CD14-positive monocyte (primary cell): Measurements from ENCODE around the gene ACSBG1. TPM values are rescaled to one million over a fixed set of nuclear protein-coding genes. Genes with fewer than 3 reads are reported as not detected.

Source experiments
- DNase-seq, 3 donors: peaks; one replicate each; pipeline ENCODE4 v3.0.0-alpha.2; 2011 to 2022
- H2AFZ ChIP-seq: 2 replicates; pipeline ENCODE4 v1.6.0; 2012; ENCODE audit warnings: mild to moderate bottlenecking, low read depth, low read length, inconsistent platforms; ENCODE audit not compliant: insufficient read depth, poor library complexity, severe bottlenecking
- H3K27ac ChIP-seq, 2 donors: 1 replicate in 1 of 2; 2 replicates in 1 of 2; pipeline ENCODE4 v1.5.1; 2012 to 2013; ENCODE audit warnings: low read length in 2 of 2, control low read depth in 1 of 2, inconsistent platforms in 1 of 2, low read depth in 1 of 2, mild to moderate bottlenecking in 1 of 2
- H3K27me3 ChIP-seq, 2 donors: one replicate each; pipeline versions ENCODE4 v1.6.0 to v1.6.1; 2011 to 2013; ENCODE audit warnings: low read length in 2 of 2; ENCODE audit not compliant: control insufficient read depth in 2 of 2, insufficient read depth in 2 of 2
- H3K36me3 ChIP-seq, 2 donors: replicated peaks in 1 of 2; 1 replicate in 1 of 2; 2 replicates in 1 of 2; pipeline versions ENCODE4 v1.5.1 to v1.6.1; 2012 to 2013; ENCODE audit warnings: low read length in 2 of 2, control low read depth in 1 of 2, inconsistent platforms in 1 of 2, mild to moderate bottlenecking in 1 of 2; ENCODE audit not compliant: insufficient read depth in 2 of 2, control insufficient read depth in 1 of 2
- H3K4me1 ChIP-seq, 2 donors: 1 replicate in 1 of 2; 2 replicates in 1 of 2; pipeline versions ENCODE4 v1.5.1 to v1.6.1; 2012 to 2013; ENCODE audit warnings: low read length in 2 of 2, control low read depth in 1 of 2, inconsistent platforms in 1 of 2, mild to moderate bottlenecking in 1 of 2, moderate library complexity in 1 of 2; ENCODE audit not compliant: insufficient read depth in 2 of 2, control insufficient read depth in 1 of 2
- H3K4me2 ChIP-seq: replicated peaks from 2 replicates; pipeline ENCODE3; 2012; ENCODE audit warnings: low read length, moderate library complexity, mild to moderate bottlenecking; ENCODE audit not compliant: poor library complexity, severe bottlenecking; ENCODE audit errors: extremely low read depth
- H3K4me3 ChIP-seq, 3 experiments: fragments of 200-600 bp in 1 of 3; sonication (generic) in 1 of 3; replicated peaks in 1 of 3; 1 replicate in 2 of 3; 2 replicates in 1 of 3; pipeline ENCODE4 v1.5.1; 2011 to 2013; ENCODE audit warnings: low read length in 3 of 3, mild to moderate bottlenecking in 3 of 3, control low read depth in 2 of 3, low read depth in 2 of 3, inconsistent platforms in 1 of 3, moderate library complexity in 1 of 3
- H3K79me2 ChIP-seq: 2 replicates; pipeline ENCODE4 v1.6.0; 2012; ENCODE audit warnings: mild to moderate bottlenecking, control low read depth, inconsistent platforms, low read length, moderate library complexity; ENCODE audit not compliant: insufficient read depth
- H3K9ac ChIP-seq: 2 replicates; pipeline ENCODE4 v1.6.0; 2017; ENCODE audit warnings: low read length, mild to moderate bottlenecking; ENCODE audit not compliant: insufficient read depth, poor library complexity, severe bottlenecking
- H3K9me3 ChIP-seq, 2 donors: replicated peaks in 1 of 2; 1 replicate in 1 of 2; 2 replicates in 1 of 2; pipeline versions ENCODE4 v1.5.1 to v1.6.1; 2012 to 2013; ENCODE audit warnings: low read length in 2 of 2, control low read depth in 1 of 2; ENCODE audit not compliant: control insufficient read depth in 1 of 2, insufficient read depth in 1 of 2
- H4K20me1 ChIP-seq: 2 replicates; pipeline ENCODE4 v1.6.0; 2012; ENCODE audit warnings: mild to moderate bottlenecking, low read length, control low read depth, moderate library complexity; ENCODE audit not compliant: insufficient read depth
- H3K27ac Mint-ChIP-seq, 7 donors: one replicate each; pipeline ENCODE4 v1.8.0; 2020; ENCODE audit warnings: mild to moderate bottlenecking in 7 of 7, mixed read lengths in 7 of 7, moderate library complexity in 6 of 7, inconsistent platforms in 2 of 7
- H3K27me3 Mint-ChIP-seq, 3 donors: one replicate each; pipeline ENCODE4 v1.8.0; 2021 to 2022; ENCODE audit warnings: low read depth in 3 of 3, mild to moderate bottlenecking in 3 of 3, mixed read lengths in 3 of 3, moderate library complexity in 3 of 3, inconsistent platforms in 1 of 3
- H3K36me3 Mint-ChIP-seq, 2 donors: one replicate each; pipeline ENCODE4 v1.8.0; 2020; ENCODE audit warnings: mixed read lengths in 2 of 2, inconsistent platforms in 1 of 2, mild to moderate bottlenecking in 1 of 2
- H3K4me1 Mint-ChIP-seq: one replicate; pipeline ENCODE4 v1.8.0; 2020; ENCODE audit warnings: mild to moderate bottlenecking, mixed read lengths
- H3K4me3 Mint-ChIP-seq, 2 donors: one replicate each; pipeline ENCODE4 v1.8.0; 2020; ENCODE audit warnings: mild to moderate bottlenecking in 2 of 2, mixed read lengths in 2 of 2, moderate library complexity in 1 of 2
- H3K9me3 Mint-ChIP-seq, 7 donors: one replicate each; pipeline ENCODE4 v1.8.0; 2020 to 2022; ENCODE audit warnings: mixed read lengths in 7 of 7, mild to moderate bottlenecking in 6 of 7, moderate library complexity in 6 of 7, inconsistent platforms in 2 of 7
- CTCF ChIP-seq: fragments of 200-600 bp; IDR thresholded peaks from one replicate; pipeline ENCODE4 v1.8.0; 2022; ENCODE audit warnings: antibody characterized with exemption, mild to moderate bottlenecking
- WGBS: methylation state at CpG from one replicate; pipeline ENCODE4 v1.1.5; 2013; ENCODE audit warnings: missing lambda C conversion rate; ENCODE audit not compliant: insufficient coverage; 5-methylcytosine and 5-hydroxymethylcytosine counted together
- intact Hi-C, 2 donors: fragments of 100-400 bp; cut with micrococcal nuclease; formaldehyde crosslinking; loops; one replicate each; pipeline versions ENCODE4 v1.15.0 to v1.15.1; 2023
- polyA plus RNA-seq, 3 donors: library from polyadenylated mRNA; depleted of rRNA in 1 of 3; unstranded in 2 of 3; stranded (reverse) in 1 of 3; fragments of 300-500 nt in 2 of 3; fragments of >200 nt in 1 of 3; fragmentation: Illumina TruSeq in 2 of 3; gene quantifications; 1 replicate in 2 of 3; 2 replicates in 1 of 3; pipeline ENCODE4 v1.2.3, GENCODE V29; 2012 to 2021

Gene ACSBG1
- polyA plus RNA-seq, 3 donors, result 0.01 TPM; not detected in 2

- no peak overlapping the region for H3K27ac Mint-ChIP-seq
- intact Hi-C loops, result no loop called here
- no peaks in the 10 kb centered on the region for H3K9me3 Mint-ChIP-seq
Observed at GRCh38 chr15:78140292-78140691, 94.1 kb downstream of the ACSBG1 start.

GRCh38 chr15:78139578-78139977, 94.8 kb downstream of the ACSBG1 start:
- TF ChIP-seq CTCF, result no peak
- Mint-ChIP-seq H3K4me3 (no peak overlapping the region), H3K9me3 (no peaks in the 10 kb centered on the region), H3K27ac (no peak overlapping the region), H3K36me3 (no peaks in the 10 kb centered on the region), H3K4me1 (no peaks in the 10 kb centered on the region), H3K27me3 (peaks cover 0 to 2% (median 2%) of the 10 kb centered on the region in 3 donors)
- Histone ChIP-seq H3K27me3 (no peaks in the 10 kb centered on the region), H3K4me2 (no peak overlapping the region), H4K20me1 (no peaks in the 10 kb centered on the region), H3K4me3 (no peak overlapping the region), H3K79me2 (no peaks in the 10 kb centered on the region), H2AFZ (no peak overlapping the region), H3K9ac (no peak overlapping the region), H3K36me3 (no peaks in the 10 kb centered on the region), H3K4me1 (no peaks in the 10 kb centered on the region), H3K9me3 (no peaks in the 10 kb centered on the region), H3K27ac (no peak overlapping the region)
- no peak for DNase-seq
- 79% methylated on average over 4 of the region's 5 CpGs for WGBS
- intact Hi-C loops, result no loop called here

More at GRCh38 chr15:78140292-78140691, 94.1 kb downstream of the ACSBG1 start:
- H3K4me2 ChIP-seq, result no peak overlapping the region
- no peaks in the 10 kb centered on the region for H3K4me1 ChIP-seq
- no peak for TF ChIP-seq CTCF
- peaks cover 0 to 2% (median 0%) of the 10 kb centered on the region in 3 donors for H3K27me3 Mint-ChIP-seq
- no peak overlapping the region for H3K27ac ChIP-seq
- no peak overlapping the region for H3K9ac ChIP-seq
- H3K9me3 ChIP-seq, result no peaks in the 10 kb centered on the region
- H4K20me1 ChIP-seq, result no peaks in the 10 kb centered on the region
- H3K4me1 Mint-ChIP-seq, result no peaks in the 10 kb centered on the region
- no peak overlapping the region for H3K4me3 ChIP-seq
- no peaks in the 10 kb centered on the region for H3K79me2 ChIP-seq
- no peaks in the 10 kb centered on the region for H3K36me3 Mint-ChIP-seq
- DNase-seq, result no peak
- H3K36me3 ChIP-seq, result no peaks in the 10 kb centered on the region
- no peaks in the 10 kb centered on the region for H3K27me3 ChIP-seq
- no peak overlapping the region for H3K4me3 Mint-ChIP-seq
- H2AFZ ChIP-seq, result no peak overlapping the region
